Measurements from ENCODE around the gene CHRNB1.
A peak's percentile ranks its signal among the peaks of the same experiment; 100 is the strongest.

CHRNB1 gene

DNA sequence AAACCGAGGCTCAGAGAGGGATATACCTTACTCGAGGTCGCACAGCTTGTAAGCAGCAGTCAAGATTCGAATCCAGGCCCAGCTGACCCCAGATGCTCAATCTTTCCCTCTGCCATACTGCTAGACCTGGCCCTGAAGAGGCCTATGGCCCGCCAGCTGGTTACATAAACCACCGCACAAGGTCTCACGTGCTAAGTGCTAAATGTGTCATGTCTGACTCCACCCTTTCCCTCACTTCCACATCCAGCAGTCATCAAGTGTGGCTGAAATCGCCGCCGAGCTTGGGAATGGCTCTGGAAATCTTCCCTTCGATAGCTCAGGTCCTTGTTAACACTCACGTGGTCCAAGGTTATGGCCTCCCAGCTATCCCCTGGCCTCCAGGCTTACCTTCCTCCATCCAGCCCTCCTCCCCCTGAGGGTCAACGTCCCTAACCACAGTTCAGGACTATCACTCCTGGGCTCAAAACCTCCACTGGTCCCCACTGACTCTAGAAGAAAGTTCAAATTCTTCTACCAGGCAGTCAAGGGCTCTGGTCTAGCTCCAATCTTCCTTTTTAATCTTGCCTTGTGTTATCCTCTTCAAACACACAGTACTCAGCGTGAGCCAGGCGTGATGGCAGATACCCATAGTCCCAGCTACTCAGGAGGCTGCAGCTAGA is 31.0 kb downstream of the CHRNB1 start:
- H3K4me3 ChIP-seq (ENCODE audit: control insufficient read depth, low read depth, low read length): no peak overlapping the region
- DNase-seq (ENCODE audit: low read depth): peak; percentile 74
- TF ChIP-seq, protein P1, sequence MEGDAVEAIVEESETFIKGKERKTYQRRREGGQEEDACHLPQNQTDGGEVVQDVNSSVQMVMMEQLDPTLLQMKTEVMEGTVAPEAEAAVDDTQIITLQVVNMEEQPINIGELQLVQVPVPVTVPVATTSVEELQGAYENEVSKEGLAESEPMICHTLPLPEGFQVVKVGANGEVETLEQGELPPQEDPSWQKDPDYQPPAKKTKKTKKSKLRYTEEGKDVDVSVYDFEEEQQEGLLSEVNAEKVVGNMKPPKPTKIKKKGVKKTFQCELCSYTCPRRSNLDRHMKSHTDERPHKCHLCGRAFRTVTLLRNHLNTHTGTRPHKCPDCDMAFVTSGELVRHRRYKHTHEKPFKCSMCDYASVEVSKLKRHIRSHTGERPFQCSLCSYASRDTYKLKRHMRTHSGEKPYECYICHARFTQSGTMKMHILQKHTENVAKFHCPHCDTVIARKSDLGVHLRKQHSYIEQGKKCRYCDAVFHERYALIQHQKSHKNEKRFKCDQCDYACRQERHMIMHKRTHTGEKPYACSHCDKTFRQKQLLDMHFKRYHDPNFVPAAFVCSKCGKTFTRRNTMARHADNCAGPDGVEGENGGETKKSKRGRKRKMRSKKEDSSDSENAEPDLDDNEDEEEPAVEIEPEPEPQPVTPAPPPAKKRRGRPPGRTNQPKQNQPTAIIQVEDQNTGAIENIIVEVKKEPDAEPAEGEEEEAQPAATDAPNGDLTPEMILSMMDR (conservative IDR thresholded peaks at IDR 0.05; ENCODE audit: control insufficient read depth, insufficient read depth, low read depth, low read length): no peak

DNA sequence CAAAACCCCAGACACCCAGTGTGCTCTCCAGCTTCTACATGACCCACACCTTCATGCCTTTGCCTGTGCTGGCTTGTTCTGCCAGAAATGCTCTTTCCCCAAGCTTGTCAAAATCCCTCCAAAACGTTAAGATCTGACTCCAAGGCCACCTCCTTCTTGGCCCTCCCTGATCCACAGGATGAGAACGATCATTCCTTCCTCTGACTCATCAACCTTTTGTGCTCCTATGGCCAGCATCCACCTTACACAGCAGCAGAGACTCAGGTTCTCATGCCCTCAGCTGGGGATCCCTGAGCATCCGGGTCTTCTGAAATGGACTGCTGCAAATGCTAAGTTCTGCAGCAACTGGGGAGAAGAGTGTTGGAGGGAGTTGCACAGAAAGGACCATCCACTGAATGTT is 31.6 kb downstream of the CHRNB1 start:
- H3K4me3 ChIP-seq (ENCODE audit: control insufficient read depth, low read depth, low read length): no peak overlapping the region
- peak; percentile 66 for DNase-seq (ENCODE audit: low read depth)
- TF ChIP-seq, protein P1 (conservative IDR thresholded peaks at IDR 0.05; ENCODE audit: control insufficient read depth, insufficient read depth, low read depth, low read length): no peak

DNA sequence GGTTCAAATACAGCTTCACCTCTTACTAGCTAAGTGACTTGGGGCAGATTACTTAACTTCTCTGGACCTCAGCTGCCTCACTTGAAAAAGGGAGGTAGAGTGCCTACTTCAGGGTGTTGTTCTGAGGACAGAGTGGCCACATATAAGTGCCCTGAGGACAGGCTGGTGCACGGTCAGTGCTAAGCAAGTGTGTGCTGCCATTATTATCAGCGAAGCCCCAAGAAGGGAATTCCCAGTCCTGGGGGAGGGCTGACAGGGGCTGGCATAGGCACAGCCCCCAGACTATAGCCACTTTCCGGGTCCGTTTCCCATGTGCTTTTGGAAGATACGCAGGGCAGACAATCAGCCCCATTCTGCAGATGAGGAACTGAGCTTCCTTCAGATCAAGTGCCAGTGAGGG is 32.1 kb downstream of the CHRNB1 start:
- no peak overlapping the region for H3K4me3 ChIP-seq (ENCODE audit: control insufficient read depth, low read depth, low read length)
- no peak for DNase-seq (ENCODE audit: low read depth)
- TF ChIP-seq, protein P1 (conservative IDR thresholded peaks at IDR 0.05; ENCODE audit: control insufficient read depth, insufficient read depth, low read depth, low read length): no peak

DNA sequence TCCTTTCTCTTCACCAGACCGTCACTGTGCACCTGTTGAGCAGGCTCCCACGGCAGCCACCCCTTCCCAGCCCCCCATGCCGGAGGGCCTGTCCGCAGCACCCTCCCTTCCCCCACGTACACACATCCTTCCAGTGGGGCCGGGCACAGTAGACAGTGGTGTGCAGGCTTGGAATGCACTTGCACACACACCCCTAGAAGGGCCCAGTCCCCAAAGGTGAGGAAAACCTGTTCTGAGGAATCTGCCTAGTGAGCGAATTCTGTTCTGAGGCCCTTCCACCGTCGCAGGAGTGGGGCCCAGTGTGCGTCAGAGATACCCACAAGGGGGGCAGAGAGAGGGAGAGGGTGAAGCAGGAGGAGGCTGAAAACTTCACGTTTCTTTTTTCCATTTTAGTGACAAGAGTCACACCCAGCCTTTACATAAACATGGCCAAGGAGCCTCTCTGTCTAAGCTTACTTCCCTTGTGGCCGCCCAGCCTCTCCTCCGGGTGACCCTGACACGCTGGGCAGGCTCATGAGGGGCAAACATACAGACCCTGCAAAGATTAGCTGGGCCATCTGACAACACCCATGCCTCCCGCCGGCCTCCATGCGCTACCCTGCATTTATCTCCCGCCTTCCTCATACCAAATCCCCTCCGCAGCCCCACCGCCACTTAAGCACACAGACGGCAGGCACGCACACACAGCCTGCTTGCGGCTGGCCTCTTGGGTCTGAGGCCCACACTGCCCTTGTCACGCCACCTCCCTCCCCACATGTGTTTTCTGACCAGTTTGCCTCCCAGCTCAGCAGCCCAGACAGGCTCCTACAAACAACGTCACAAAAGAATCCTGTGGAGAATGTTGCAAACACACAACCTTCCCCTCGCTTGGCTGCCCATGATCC is 32.8 kb downstream of the CHRNB1 start:
- DNase-seq (ENCODE audit: low read depth): peak; percentile 83
- TF ChIP-seq, protein P1 (conservative IDR thresholded peaks at IDR 0.05; ENCODE audit: control insufficient read depth, insufficient read depth, low read depth, low read length): no peak
- H3K4me3 ChIP-seq (ENCODE audit: control insufficient read depth, low read depth, low read length): peak overlapping the region; percentile 68

DNA sequence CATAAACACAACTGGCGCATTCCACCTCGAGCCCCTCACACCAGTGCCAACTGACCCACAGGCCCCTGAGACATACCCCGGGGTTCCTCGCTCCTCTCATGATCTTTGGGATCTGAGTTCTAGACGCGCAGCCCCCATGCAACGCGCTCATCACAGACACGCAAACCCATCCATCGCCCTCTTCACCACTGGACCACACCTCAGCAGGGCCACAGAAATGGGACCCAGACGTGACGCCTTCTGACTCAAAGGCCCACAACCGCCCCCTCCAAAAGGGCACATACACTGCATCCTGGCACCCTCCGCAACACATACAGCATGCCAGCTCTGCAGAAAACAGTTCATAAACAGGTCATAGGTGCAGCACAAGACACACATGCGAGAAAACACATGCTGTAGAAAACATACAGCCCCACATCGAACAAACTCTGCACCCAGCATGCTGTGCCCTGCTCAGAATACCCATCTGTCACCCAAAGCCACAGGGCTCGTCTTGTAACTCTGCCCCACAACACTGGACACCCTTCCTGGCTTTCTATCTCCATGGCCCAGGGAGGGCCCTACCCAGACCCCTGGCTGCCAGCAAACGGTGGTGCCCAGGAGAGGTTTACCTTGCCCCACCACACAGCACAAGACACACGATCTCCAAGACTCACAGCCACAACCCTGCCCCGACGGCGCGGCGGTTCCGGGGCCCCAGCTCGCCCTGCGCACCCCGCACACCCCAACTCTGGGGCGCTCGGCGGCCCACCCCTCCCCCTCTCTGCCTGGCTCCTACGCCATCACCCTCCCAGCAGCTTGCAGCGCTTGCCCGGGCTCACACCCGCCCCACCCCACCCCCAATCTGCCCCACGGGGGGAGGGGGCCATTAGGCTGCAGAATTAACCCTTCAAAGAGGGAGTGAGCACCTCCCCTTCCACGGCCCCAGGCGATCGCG is 33.7 kb downstream of the CHRNB1 start:
- peak; percentile 41 for DNase-seq (ENCODE audit: low read depth)
- peak overlapping the region; percentile 68 for H3K4me3 ChIP-seq (ENCODE audit: control insufficient read depth, low read depth, low read length)
- TF ChIP-seq, protein P1 (conservative IDR thresholded peaks at IDR 0.05; ENCODE audit: control insufficient read depth, insufficient read depth, low read depth, low read length): no peak
